ENCODE results near the gene HDLBP. TPM values are rescaled to one million over a fixed set of nuclear protein-coding genes. Genes with fewer than 3 reads are reported as not detected.

HDLBP gene
- total and polyA plus RNA-seq, 10 of the 15 experiments (the other 5 are each of a cell fraction or from before 2014, with no cell fraction given), result 19.5 to 383 (median 249) TPM

DNA sequence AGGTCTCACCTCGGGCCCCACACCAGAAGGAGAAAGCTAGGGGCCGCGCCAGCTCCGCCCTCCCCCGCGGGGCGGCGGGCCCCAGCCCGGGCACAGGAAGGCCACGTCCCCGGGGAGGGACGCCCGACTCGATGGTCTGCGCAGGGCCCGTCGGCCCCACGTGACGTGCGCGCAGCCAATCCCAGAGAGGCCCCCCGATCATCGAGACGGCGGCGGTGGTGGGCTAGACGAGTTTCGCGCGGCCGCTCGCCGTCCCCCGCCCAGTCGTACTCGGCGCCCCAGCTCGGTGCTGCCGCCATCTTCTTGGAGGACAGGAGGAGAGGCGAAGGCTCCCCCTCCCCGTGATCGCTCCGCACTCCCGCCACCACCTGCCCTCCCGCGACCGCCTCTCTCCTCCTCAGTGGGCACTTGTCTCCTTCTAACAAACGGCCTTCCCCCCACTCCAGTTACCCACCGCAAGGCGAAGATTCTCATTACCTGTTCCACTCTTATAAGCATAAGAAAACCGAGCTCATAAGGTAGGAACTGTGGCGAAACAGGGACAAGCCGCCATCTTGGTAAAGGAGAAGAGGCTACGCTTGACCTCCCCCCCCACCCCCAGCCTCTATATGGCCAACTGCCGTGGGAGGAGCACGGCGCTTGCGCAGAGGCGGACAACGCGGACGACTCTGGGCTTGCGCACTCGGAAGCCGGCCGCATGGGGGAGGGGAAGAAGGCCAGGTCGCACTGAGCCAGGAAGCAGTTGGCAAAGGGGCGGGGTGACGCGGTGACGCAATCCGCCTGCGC, at the start of gene HDLBP (continued):
- TF ChIP-seq, protein P1, sequence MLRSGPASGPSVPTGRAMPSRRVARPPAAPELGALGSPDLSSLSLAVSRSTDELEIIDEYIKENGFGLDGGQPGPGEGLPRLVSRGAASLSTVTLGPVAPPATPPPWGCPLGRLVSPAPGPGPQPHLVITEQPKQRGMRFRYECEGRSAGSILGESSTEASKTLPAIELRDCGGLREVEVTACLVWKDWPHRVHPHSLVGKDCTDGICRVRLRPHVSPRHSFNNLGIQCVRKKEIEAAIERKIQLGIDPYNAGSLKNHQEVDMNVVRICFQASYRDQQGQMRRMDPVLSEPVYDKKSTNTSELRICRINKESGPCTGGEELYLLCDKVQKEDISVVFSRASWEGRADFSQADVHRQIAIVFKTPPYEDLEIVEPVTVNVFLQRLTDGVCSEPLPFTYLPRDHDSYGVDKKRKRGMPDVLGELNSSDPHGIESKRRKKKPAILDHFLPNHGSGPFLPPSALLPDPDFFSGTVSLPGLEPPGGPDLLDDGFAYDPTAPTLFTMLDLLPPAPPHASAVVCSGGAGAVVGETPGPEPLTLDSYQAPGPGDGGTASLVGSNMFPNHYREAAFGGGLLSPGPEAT (IDR thresholded peaks at IDR 0.05; ENCODE audit: low read depth), result peak; percentile 79
- TF ChIP-seq TCF7 (IDR thresholded peaks at IDR 0.05; ENCODE audit: borderline replicate concordance) (no peak), RB1 (IDR thresholded peaks at IDR 0.05; ENCODE audit: borderline replicate concordance) (peak; percentile 86; the same call in 1 of the 2 replicates), FOS (IDR thresholded peaks at IDR 0.05; ENCODE audit: borderline replicate concordance, extremely low read depth, insufficient read length) (peak; percentile 10), SMAD5 (IDR thresholded peaks at IDR 0.05; ENCODE audit: low read depth) (peak; percentile 88), POLR2A (IDR thresholded peaks at IDR 0.05; ENCODE audit: low read depth, low read length) (peak; percentile 84), ESRRA (IDR thresholded peaks at IDR 0.05; ENCODE audit: low read length) (no peak), SP1 (IDR thresholded peaks at IDR 0.05; ENCODE audit: low read depth, low read length) (peak; percentile 70), CHD2 (IDR thresholded peaks at IDR 0.05; ENCODE audit: borderline replicate concordance, low read depth, low read length) (peak; percentile 90), ZZZ3 (IDR thresholded peaks at IDR 0.05; ENCODE audit: control insufficient read depth, insufficient read length, low read depth) (no peak), ZBED1 (IDR thresholded peaks at IDR 0.05; ENCODE audit: borderline replicate concordance) (peak; percentile 74; the same call in 1 of the 2 replicates)
- TF ChIP-seq, protein P2, sequence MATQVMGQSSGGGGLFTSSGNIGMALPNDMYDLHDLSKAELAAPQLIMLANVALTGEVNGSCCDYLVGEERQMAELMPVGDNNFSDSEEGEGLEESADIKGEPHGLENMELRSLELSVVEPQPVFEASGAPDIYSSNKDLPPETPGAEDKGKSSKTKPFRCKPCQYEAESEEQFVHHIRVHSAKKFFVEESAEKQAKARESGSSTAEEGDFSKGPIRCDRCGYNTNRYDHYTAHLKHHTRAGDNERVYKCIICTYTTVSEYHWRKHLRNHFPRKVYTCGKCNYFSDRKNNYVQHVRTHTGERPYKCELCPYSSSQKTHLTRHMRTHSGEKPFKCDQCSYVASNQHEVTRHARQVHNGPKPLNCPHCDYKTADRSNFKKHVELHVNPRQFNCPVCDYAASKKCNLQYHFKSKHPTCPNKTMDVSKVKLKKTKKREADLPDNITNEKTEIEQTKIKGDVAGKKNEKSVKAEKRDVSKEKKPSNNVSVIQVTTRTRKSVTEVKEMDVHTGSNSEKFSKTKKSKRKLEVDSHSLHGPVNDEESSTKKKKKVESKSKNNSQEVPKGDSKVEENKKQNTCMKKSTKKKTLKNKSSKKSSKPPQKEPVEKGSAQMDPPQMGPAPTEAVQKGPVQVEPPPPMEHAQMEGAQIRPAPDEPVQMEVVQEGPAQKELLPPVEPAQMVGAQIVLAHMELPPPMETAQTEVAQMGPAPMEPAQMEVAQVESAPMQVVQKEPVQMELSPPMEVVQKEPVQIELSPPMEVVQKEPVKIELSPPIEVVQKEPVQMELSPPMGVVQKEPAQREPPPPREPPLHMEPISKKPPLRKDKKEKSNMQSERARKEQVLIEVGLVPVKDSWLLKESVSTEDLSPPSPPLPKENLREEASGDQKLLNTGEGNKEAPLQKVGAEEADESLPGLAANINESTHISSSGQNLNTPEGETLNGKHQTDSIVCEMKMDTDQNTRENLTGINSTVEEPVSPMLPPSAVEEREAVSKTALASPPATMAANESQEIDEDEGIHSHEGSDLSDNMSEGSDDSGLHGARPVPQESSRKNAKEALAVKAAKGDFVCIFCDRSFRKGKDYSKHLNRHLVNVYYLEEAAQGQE (IDR thresholded peaks at IDR 0.05; ENCODE audit: low read depth, low read length), result no peak
- TF ChIP-seq, protein P3, sequence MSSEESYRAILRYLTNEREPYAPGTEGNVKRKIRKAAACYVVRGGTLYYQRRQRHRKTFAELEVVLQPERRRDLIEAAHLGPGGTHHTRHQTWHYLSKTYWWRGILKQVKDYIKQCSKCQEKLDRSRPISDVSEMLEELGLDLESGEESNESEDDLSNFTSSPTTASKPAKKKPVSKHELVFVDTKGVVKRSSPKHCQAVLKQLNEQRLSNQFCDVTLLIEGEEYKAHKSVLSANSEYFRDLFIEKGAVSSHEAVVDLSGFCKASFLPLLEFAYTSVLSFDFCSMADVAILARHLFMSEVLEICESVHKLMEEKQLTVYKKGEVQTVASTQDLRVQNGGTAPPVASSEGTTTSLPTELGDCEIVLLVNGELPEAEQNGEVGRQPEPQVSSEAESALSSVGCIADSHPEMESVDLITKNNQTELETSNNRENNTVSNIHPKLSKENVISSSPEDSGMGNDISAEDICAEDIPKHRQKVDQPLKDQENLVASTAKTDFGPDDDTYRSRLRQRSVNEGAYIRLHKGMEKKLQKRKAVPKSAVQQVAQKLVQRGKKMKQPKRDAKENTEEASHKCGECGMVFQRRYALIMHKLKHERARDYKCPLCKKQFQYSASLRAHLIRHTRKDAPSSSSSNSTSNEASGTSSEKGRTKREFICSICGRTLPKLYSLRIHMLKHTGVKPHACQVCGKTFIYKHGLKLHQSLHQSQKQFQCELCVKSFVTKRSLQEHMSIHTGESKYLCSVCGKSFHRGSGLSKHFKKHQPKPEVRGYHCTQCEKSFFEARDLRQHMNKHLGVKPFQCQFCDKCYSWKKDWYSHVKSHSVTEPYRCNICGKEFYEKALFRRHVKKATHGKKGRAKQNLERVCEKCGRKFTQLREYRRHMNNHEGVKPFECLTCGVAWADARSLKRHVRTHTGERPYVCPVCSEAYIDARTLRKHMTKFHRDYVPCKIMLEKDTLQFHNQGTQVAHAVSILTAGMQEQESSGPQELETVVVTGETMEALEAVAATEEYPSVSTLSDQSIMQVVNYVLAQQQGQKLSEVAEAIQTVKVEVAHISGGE (CRISPR knock-in tag; IDR thresholded peaks at IDR 0.05), result no peak
- TF ChIP-seq, protein P4, sequence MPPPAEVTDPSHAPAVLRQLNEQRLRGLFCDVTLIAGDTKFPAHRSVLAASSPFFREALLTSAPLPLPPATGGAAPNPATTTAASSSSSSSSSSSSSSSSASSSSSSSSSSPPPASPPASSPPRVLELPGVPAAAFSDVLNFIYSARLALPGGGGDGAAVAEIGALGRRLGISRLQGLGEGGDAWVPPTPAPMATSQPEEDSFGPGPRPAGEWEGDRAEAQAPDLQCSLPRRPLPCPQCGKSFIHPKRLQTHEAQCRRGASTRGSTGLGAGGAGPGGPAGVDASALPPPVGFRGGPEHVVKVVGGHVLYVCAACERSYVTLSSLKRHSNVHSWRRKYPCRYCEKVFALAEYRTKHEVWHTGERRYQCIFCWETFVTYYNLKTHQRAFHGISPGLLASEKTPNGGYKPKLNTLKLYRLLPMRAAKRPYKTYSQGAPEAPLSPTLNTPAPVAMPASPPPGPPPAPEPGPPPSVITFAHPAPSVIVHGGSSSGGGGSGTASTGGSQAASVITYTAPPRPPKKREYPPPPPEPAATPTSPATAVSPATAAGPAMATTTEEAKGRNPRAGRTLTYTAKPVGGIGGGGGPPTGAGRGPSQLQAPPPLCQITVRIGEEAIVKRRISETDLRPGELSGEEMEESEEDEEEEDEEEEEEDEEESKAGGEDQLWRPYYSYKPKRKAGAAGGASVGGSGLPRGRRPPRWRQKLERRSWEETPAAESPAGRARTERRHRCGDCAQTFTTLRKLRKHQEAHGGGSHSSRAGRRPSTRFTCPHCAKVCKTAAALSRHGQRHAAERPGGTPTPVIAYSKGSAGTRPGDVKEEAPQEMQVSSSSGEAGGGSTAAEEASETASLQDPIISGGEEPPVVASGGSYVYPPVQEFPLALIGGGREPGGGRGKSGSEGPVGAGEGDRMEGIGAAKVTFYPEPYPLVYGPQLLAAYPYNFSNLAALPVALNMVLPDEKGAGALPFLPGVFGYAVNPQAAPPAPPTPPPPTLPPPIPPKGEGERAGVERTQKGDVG (CRISPR knock-in tag; IDR thresholded peaks at IDR 0.05), result no peak
- TF ChIP-seq, protein P5, sequence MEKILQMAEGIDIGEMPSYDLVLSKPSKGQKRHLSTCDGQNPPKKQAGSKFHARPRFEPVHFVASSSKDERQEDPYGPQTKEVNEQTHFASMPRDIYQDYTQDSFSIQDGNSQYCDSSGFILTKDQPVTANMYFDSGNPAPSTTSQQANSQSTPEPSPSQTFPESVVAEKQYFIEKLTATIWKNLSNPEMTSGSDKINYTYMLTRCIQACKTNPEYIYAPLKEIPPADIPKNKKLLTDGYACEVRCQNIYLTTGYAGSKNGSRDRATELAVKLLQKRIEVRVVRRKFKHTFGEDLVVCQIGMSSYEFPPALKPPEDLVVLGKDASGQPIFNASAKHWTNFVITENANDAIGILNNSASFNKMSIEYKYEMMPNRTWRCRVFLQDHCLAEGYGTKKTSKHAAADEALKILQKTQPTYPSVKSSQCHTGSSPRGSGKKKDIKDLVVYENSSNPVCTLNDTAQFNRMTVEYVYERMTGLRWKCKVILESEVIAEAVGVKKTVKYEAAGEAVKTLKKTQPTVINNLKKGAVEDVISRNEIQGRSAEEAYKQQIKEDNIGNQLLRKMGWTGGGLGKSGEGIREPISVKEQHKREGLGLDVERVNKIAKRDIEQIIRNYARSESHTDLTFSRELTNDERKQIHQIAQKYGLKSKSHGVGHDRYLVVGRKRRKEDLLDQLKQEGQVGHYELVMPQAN (conservative IDR thresholded peaks at IDR 0.05), result no peak; the same call in 1 of the 2 replicates

Measured in GM12878 (cell line).